ENCODE measurements around the gene LAMB3.

Gene LAMB3

GRCh38 chr1:209595028-209595427 is 57.2 kb downstream of the LAMB3 start:
- DNase-seq (ENCODE audit: low spot score), result no peak

GRCh38 chr1:209594440-209594839 is 57.8 kb downstream of the LAMB3 start:
- no peak for DNase-seq (ENCODE audit: low spot score)

- no peak for DNase-seq (ENCODE audit: low spot score)
These were observed 58.5 kb downstream of the LAMB3 start for GRCh38 chr1:209593747-209594146.

GRCh38 chr1:209590405-209590804 is 61.8 kb downstream of the LAMB3 start:
- peak; percentile 60 for DNase-seq (ENCODE audit: low spot score)

- no peak for DNase-seq (ENCODE audit: low spot score)
These were observed 62.4 kb downstream of the LAMB3 start for GRCh38 chr1:209589863-209590262.

- no peak for DNase-seq (ENCODE audit: low spot score)
These were observed 62.8 kb downstream of the LAMB3 start for GRCh38 chr1:209589440-209589839.

- no peak for DNase-seq (ENCODE audit: low spot score)
These were observed 64.4 kb downstream of the LAMB3 start for GRCh38 chr1:209587789-209588188.

- no peak for DNase-seq (ENCODE audit: low spot score)
These were observed 65.9 kb downstream of the LAMB3 start for GRCh38 chr1:209586221-209586740.

- peak; percentile 62 for DNase-seq (ENCODE audit: low spot score)
These were observed 66.6 kb downstream of the LAMB3 start for GRCh38 chr1:209585672-209586071.

- DNase-seq (ENCODE audit: low spot score), result no peak
These were observed 67.0 kb downstream of the LAMB3 start for GRCh38 chr1:209585197-209585596.

GRCh38 chr1:209584231-209584672 is 68.0 kb downstream of the LAMB3 start:
- DNase-seq (ENCODE audit: low spot score), result peak; percentile 53

GRCh38 chr1:209583408-209583807 is 68.8 kb downstream of the LAMB3 start, which contains the start of gene CAMK1G:
Gene CAMK1G, plus strand, starts transcription at chr1:209583714. Its CDS starts 11,270 bp downstream, at chr1:209594984.
- DNase-seq (ENCODE audit: low spot score), result peak; percentile 74

- DNase-seq (ENCODE audit: low spot score), result no peak
These were observed 71.6 kb downstream of the LAMB3 start for GRCh38 chr1:209580577-209580976.

- DNase-seq (ENCODE audit: low spot score), result no peak
These were observed 74.9 kb downstream of the LAMB3 start for GRCh38 chr1:209577346-209577745.

- peak; percentile 86 for DNase-seq (ENCODE audit: low spot score)
These were observed 75.6 kb downstream of the LAMB3 start for GRCh38 chr1:209576392-209577197.

- DNase-seq (ENCODE audit: low spot score), result no peak
These were observed 81.5 kb downstream of the LAMB3 start for GRCh38 chr1:209570743-209571142.

- DNase-seq (ENCODE audit: low spot score), result peak; percentile 75
These were observed 82.6 kb downstream of the LAMB3 start for GRCh38 chr1:209569455-209570207.

GRCh38 chr1:209567698-209568175 is 84.5 kb downstream of the LAMB3 start:
- DNase-seq (ENCODE audit: low spot score), result no peak

- DNase-seq (ENCODE audit: low spot score), result peak; percentile 88
These were observed 86.2 kb downstream of the LAMB3 start for GRCh38 chr1:209565759-209566678.
